Muscle layer of duodenum (tissue), 2 donors: ENCODE results near the gene PVALEF.

ENCODE experiments used
- H3K27ac ChIP-seq: one replicate; pipeline ENCODE4 v1.7.0; 2013; ENCODE audit warnings: mild to moderate bottlenecking, low read length
- H3K27me3 ChIP-seq: one replicate; pipeline ENCODE4 v1.7.0; 2013; ENCODE audit warnings: low read depth, mild to moderate bottlenecking, control low read depth, low read length
- H3K36me3 ChIP-seq, 2 donors: one replicate each; pipeline ENCODE4 v1.7.0; 2013; ENCODE audit warnings: low read length in 2 of 2, control low read depth in 1 of 2, mild to moderate bottlenecking in 1 of 2; ENCODE audit not compliant: insufficient read depth in 2 of 2, control insufficient read depth in 1 of 2
- H3K4me1 ChIP-seq, 2 donors: one replicate each; pipeline ENCODE4 v1.7.0; 2013; ENCODE audit warnings: low read length in 2 of 2, mild to moderate bottlenecking in 2 of 2, control low read depth in 1 of 2, moderate library complexity in 1 of 2; ENCODE audit not compliant: insufficient read depth in 2 of 2, control insufficient read depth in 1 of 2
- H3K4me3 ChIP-seq, 2 donors: one replicate each; pipeline ENCODE4 v1.7.0; 2013; ENCODE audit warnings: low read length in 2 of 2, low read depth in 1 of 2, mild to moderate bottlenecking in 1 of 2
- H3K9me3 ChIP-seq, 2 donors: one replicate each; pipeline ENCODE4 v1.7.0; 2013; ENCODE audit warnings: low read length in 2 of 2, control low read depth in 1 of 2, mild to moderate bottlenecking in 1 of 2; ENCODE audit not compliant: control insufficient read depth in 1 of 2
- donor health status: healthy.

The PVALEF gene

GRCh38 chr17:81181811-81182185, 16.5 kb downstream of the PVALEF start:
- H3K27ac ChIP-seq = no peak overlapping the region
- no peaks in the 10 kb centered on the region for H3K4me1 ChIP-seq
- H3K4me3 ChIP-seq = no peak overlapping the region
- H3K36me3 ChIP-seq = no peaks in the 10 kb centered on the region
- H3K27me3 ChIP-seq = no peaks in the 10 kb centered on the region
- H3K9me3 ChIP-seq = no peaks in the 10 kb centered on the region

GRCh38 chr17:81182596-81182995, 17.3 kb downstream of the PVALEF start:
- no peak overlapping the region for H3K4me3 ChIP-seq
- H3K27me3 ChIP-seq = no peaks in the 10 kb centered on the region
- H3K27ac ChIP-seq = no peak overlapping the region
- H3K4me1 ChIP-seq = no peaks in the 10 kb centered on the region
- no peaks in the 10 kb centered on the region for H3K36me3 ChIP-seq
- H3K9me3 ChIP-seq = no peaks in the 10 kb centered on the region

- Histone ChIP-seq H3K27ac (no peak overlapping the region), H3K27me3 (no peaks in the 10 kb centered on the region), H3K4me1 (no peaks in the 10 kb centered on the region), H3K36me3 (no peaks in the 10 kb centered on the region), H3K4me3 (no peak overlapping the region), H3K9me3 (no peaks in the 10 kb centered on the region)
Observed at GRCh38 chr17:81183316-81183715, 18.0 kb downstream of the PVALEF start.

GRCh38 chr17:81183807-81184206, 18.5 kb downstream of the PVALEF start:
- Histone ChIP-seq H3K27me3 (no peaks in the 10 kb centered on the region), H3K9me3 (no peaks in the 10 kb centered on the region), H3K27ac (no peak overlapping the region), H3K36me3 (no peaks in the 10 kb centered on the region), H3K4me1 (no peaks in the 10 kb centered on the region), H3K4me3 (no peak overlapping the region)

- Histone ChIP-seq H3K27me3 (no peaks in the 10 kb centered on the region), H3K36me3 (peaks cover 0 to 1% of the 10 kb centered on the region in 2 donors), H3K4me3 (no peak overlapping the region), H3K4me1 (no peaks in the 10 kb centered on the region), H3K9me3 (no peaks in the 10 kb centered on the region), H3K27ac (no peak overlapping the region)
Observed at GRCh38 chr17:81184555-81184954, 19.2 kb downstream of the PVALEF start.

- Histone ChIP-seq H3K4me3 (no peak overlapping the region), H3K27me3 (no peaks in the 10 kb centered on the region), H3K36me3 (peaks cover 0 to 7% of the 10 kb centered on the region in 2 donors), H3K9me3 (no peaks in the 10 kb centered on the region), H3K4me1 (no peaks in the 10 kb centered on the region), H3K27ac (no peak overlapping the region)
Observed at GRCh38 chr17:81186203-81186602, 20.9 kb downstream of the PVALEF start.

- no peaks in the 10 kb centered on the region for H3K4me1 ChIP-seq
- no peaks in the 10 kb centered on the region for H3K27me3 ChIP-seq
- H3K36me3 ChIP-seq = peaks cover 0 to 12% of the 10 kb centered on the region in 2 donors
- no peaks in the 10 kb centered on the region for H3K9me3 ChIP-seq
- H3K4me3 ChIP-seq = no peak overlapping the region
- H3K27ac ChIP-seq = no peak overlapping the region
Observed at GRCh38 chr17:81187120-81187519, 21.8 kb downstream of the PVALEF start.

GRCh38 chr17:81187586-81188490, 22.5 kb downstream of the PVALEF start:
- Histone ChIP-seq H3K36me3 (peaks cover 0 to 13% of the 10 kb centered on the region in 2 donors), H3K4me1 (no peaks in the 10 kb centered on the region), H3K27ac (no peak overlapping the region), H3K4me3 (no peak overlapping the region), H3K9me3 (no peaks in the 10 kb centered on the region), H3K27me3 (no peaks in the 10 kb centered on the region)

- Histone ChIP-seq H3K27ac (no peak overlapping the region), H3K4me3 (no peak overlapping the region), H3K4me1 (peaks cover 0 to under 1% of the 10 kb centered on the region in 2 donors), H3K9me3 (no peaks in the 10 kb centered on the region), H3K27me3 (no peaks in the 10 kb centered on the region), H3K36me3 (peaks cover 0 to 13% of the 10 kb centered on the region in 2 donors)
Observed at GRCh38 chr17:81188491-81188840, 23.2 kb downstream of the PVALEF start.

- Histone ChIP-seq H3K4me3 (no peak overlapping the region), H3K9me3 (no peaks in the 10 kb centered on the region), H3K4me1 (peaks cover 0 to 3% of the 10 kb centered on the region in 2 donors), H3K27me3 (no peaks in the 10 kb centered on the region), H3K36me3 (peaks cover 0 to 13% of the 10 kb centered on the region in 2 donors), H3K27ac (no peak overlapping the region)
Observed at GRCh38 chr17:81189016-81189415, 23.7 kb downstream of the PVALEF start.

- no peaks in the 10 kb centered on the region for H3K27me3 ChIP-seq
- peaks cover 0 to 3% of the 10 kb centered on the region in 2 donors for H3K4me1 ChIP-seq
- peaks cover 0 to 13% of the 10 kb centered on the region in 2 donors for H3K36me3 ChIP-seq
- H3K9me3 ChIP-seq = no peaks in the 10 kb centered on the region
- H3K27ac ChIP-seq = no peak overlapping the region
- H3K4me3 ChIP-seq = no peak overlapping the region
Observed at GRCh38 chr17:81189670-81190530, 24.6 kb downstream of the PVALEF start.
